ENCODE results near the gene WFDC11. TPM values are rescaled to one million over a fixed set of nuclear protein-coding genes. Genes with fewer than 3 reads are reported as not detected.

WFDC11 gene
- polyA plus RNA-seq, 1 donor, result not detected

- Histone ChIP-seq H3K9me3 (ENCODE audit: control insufficient read depth, low read depth, low read length) (no peaks in the 10 kb centered on the region), H3K36me3 (ENCODE audit: control insufficient read depth, insufficient read depth, low read length) (no peaks in the 10 kb centered on the region), H3K4me3 (ENCODE audit: low read length) (no peak overlapping the region), H3K4me1 (ENCODE audit: control insufficient read depth, insufficient read depth, low read length) (no peaks in the 10 kb centered on the region), H3K27ac (ENCODE audit: low read length) (no peak overlapping the region), H3K27me3 (ENCODE audit: control insufficient read depth, insufficient read depth, low read length) (no peaks in the 10 kb centered on the region)
- no peak for DNase-seq
- whole genome bisulfite sequencing (ENCODE audit: insufficient coverage, low lambda C conversion rate), result 80% methylated on average over 1 of the region's 2 CpGs
These were observed 43.5 kb downstream of the WFDC11 start for GRCh38 chr20:45626540-45626939.

- WGBS (ENCODE audit: insufficient coverage, low lambda C conversion rate), result 50% methylated on average over 1 of the region's 2 CpGs
- Histone ChIP-seq H3K27me3 (ENCODE audit: control insufficient read depth, insufficient read depth, low read length) (no peaks in the 10 kb centered on the region), H3K4me3 (ENCODE audit: low read length) (no peak overlapping the region), H3K36me3 (ENCODE audit: control insufficient read depth, insufficient read depth, low read length) (no peaks in the 10 kb centered on the region), H3K27ac (ENCODE audit: low read length) (no peak overlapping the region), H3K4me1 (ENCODE audit: control insufficient read depth, insufficient read depth, low read length) (no peaks in the 10 kb centered on the region), H3K9me3 (ENCODE audit: control insufficient read depth, low read depth, low read length) (no peaks in the 10 kb centered on the region)
- peak; percentile 67 to 90 for DNase-seq
These were observed 48.4 kb downstream of the WFDC11 start for GRCh38 chr20:45621593-45621992.

DNA sequence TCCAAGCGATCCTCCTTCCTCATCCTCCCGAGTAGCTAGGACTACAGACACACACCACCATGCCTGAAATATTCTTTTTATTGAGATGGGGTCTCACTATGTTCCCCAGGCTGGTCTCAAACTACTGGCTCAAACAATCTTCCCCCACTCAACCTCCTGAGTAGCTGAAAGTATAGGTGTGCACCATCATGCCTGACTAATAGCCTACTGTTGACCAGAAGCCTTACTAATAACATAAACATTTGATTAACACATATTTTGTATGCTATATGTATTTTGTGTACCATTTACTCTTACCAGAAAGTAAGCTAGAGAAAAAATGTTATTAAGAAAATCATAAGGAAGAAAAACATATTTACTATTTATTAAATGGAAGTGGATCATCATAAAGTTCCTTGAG is 52.4 kb downstream of the WFDC11 start:
- no peak overlapping the region for H3K27ac ChIP-seq (ENCODE audit: low read length)
- no CpG with 5 or more reads among the region's 2 CpGs for WGBS (ENCODE audit: insufficient coverage, low lambda C conversion rate)
- DNase-seq, result no peak
- H3K36me3 ChIP-seq (ENCODE audit: control insufficient read depth, insufficient read depth, low read length), result no peaks in the 10 kb centered on the region
- no peak overlapping the region for H3K4me3 ChIP-seq (ENCODE audit: low read length)
- H3K27me3 ChIP-seq (ENCODE audit: control insufficient read depth, insufficient read depth, low read length), result no peaks in the 10 kb centered on the region
- H3K4me1 ChIP-seq (ENCODE audit: control insufficient read depth, insufficient read depth, low read length), result no peaks in the 10 kb centered on the region
- no peaks in the 10 kb centered on the region for H3K9me3 ChIP-seq (ENCODE audit: control insufficient read depth, low read depth, low read length)

GRCh38 chr20:45612314-45612713 is 57.7 kb downstream of the WFDC11 start:
- no peak overlapping the region for H3K4me3 ChIP-seq (ENCODE audit: low read length)
- no peaks in the 10 kb centered on the region for H3K4me1 ChIP-seq (ENCODE audit: control insufficient read depth, insufficient read depth, low read length)
- no peaks in the 10 kb centered on the region for H3K9me3 ChIP-seq (ENCODE audit: control insufficient read depth, low read depth, low read length)
- H3K36me3 ChIP-seq (ENCODE audit: control insufficient read depth, insufficient read depth, low read length), result no peaks in the 10 kb centered on the region
- H3K27me3 ChIP-seq (ENCODE audit: control insufficient read depth, insufficient read depth, low read length), result no peaks in the 10 kb centered on the region
- DNase-seq, result no peak
- no peak overlapping the region for H3K27ac ChIP-seq (ENCODE audit: low read length)

DNA sequence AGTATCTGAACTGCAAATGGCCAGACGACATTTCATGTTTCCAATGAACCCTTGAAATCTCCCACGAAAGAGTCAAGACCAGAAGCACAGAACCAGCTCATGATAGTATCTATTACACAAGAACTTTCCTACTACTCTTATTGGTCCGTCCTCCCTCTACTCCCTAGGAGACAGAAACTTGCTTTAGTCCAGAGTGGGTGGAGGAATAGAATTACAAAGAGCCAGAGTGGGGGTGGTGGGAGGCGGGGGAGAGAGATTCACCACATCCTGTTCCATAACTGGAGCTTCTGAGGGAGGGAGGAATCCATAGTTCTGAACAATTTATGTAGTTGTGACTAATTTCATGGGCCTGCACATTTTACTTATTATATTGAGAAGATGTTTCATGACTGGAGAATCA is 59.0 kb downstream of the WFDC11 start:
- DNase-seq, result no peak
- no peak overlapping the region for H3K27ac ChIP-seq (ENCODE audit: low read length)
- no peaks in the 10 kb centered on the region for H3K9me3 ChIP-seq (ENCODE audit: control insufficient read depth, low read depth, low read length)
- no peaks in the 10 kb centered on the region for H3K4me1 ChIP-seq (ENCODE audit: control insufficient read depth, insufficient read depth, low read length)
- H3K4me3 ChIP-seq (ENCODE audit: low read length), result no peak overlapping the region
- no peaks in the 10 kb centered on the region for H3K27me3 ChIP-seq (ENCODE audit: control insufficient read depth, insufficient read depth, low read length)
- no peaks in the 10 kb centered on the region for H3K36me3 ChIP-seq (ENCODE audit: control insufficient read depth, insufficient read depth, low read length)
- WGBS (ENCODE audit: insufficient coverage, low lambda C conversion rate), result 60% methylated on average over 2 of the region's 4 CpGs

DNA sequence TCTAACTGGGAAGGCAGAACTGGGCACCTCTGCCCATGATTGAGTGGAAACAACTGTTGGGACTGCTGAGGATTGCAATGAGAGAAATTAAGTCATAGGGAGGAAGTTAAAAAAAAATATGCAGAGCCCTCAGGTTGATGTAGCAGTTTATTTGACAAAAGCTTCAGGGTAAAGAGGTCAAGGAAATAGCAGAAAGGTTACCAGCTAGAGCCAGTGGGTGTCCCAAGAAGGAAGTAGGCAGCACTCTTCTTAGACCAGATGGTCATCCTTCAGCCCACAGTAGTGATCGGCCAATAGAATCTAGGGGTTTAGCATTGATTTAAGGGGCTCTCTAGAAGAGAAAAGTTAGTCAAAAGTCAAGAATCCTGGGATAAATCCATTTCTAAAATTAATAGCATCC is 62.2 kb downstream of the WFDC11 start:
- H3K4me1 ChIP-seq (ENCODE audit: control insufficient read depth, insufficient read depth, low read length), result no peaks in the 10 kb centered on the region
- WGBS (ENCODE audit: insufficient coverage, low lambda C conversion rate), result no CpG with 5 or more reads among the region's 1 CpG
- H3K4me3 ChIP-seq (ENCODE audit: low read length), result no peak overlapping the region
- H3K27ac ChIP-seq (ENCODE audit: low read length), result no peak overlapping the region
- H3K27me3 ChIP-seq (ENCODE audit: control insufficient read depth, insufficient read depth, low read length), result no peaks in the 10 kb centered on the region
- H3K36me3 ChIP-seq (ENCODE audit: control insufficient read depth, insufficient read depth, low read length), result no peaks in the 10 kb centered on the region
- no peaks in the 10 kb centered on the region for H3K9me3 ChIP-seq (ENCODE audit: control insufficient read depth, low read depth, low read length)
- no peak for DNase-seq

Other genes starting within 250 kb of the WFDC11 start
- gene WFDC2, start 200.5 kb downstream of the WFDC11 start, polyA plus RNA-seq, result 2.8 TPM
- not detected for gene SPINT3, start 154.6 kb downstream of the WFDC11 start, polyA plus RNA-seq
- gene WFDC6, start 130.8 kb downstream of the WFDC11 start, polyA plus RNA-seq, result not detected
- not detected for gene EPPIN, start 122.8 kb downstream of the WFDC11 start, polyA plus RNA-seq
- not detected for gene WFDC8, start 91.0 kb downstream of the WFDC11 start, polyA plus RNA-seq
- not detected for gene WFDC10A, start 40.5 kb downstream of the WFDC11 start, polyA plus RNA-seq
- not detected for gene WFDC9, start 39.0 kb downstream of the WFDC11 start, polyA plus RNA-seq
- not detected for gene WFDC13, start 31.8 kb upstream of the WFDC11 start, polyA plus RNA-seq
- not detected for gene WFDC10B, start 34.8 kb upstream of the WFDC11 start, polyA plus RNA-seq
- gene SPINT4, start 52.1 kb upstream of the WFDC11 start, polyA plus RNA-seq, result not detected
- 0.57 TPM for gene WFDC3, start 121.6 kb upstream of the WFDC11 start, polyA plus RNA-seq
- 27.1 TPM for gene DNTTIP1, start 121.7 kb upstream of the WFDC11 start, polyA plus RNA-seq
- 35.6 TPM for gene UBE2C, start 142.4 kb upstream of the WFDC11 start, polyA plus RNA-seq
- 10.9 TPM for gene TNNC2, start 157.1 kb upstream of the WFDC11 start, polyA plus RNA-seq
- 11.1 TPM for gene SNX21, start 163.6 kb upstream of the WFDC11 start, polyA plus RNA-seq
- gene ACOT8, start 187.2 kb upstream of the WFDC11 start, polyA plus RNA-seq, result 26.5 TPM
- gene ZSWIM3, start 187.4 kb upstream of the WFDC11 start, polyA plus RNA-seq, result 6.5 TPM
- 17.3 TPM for gene ZSWIM1, start 211.0 kb upstream of the WFDC11 start, polyA plus RNA-seq
- gene SPATA25, start 217.4 kb upstream of the WFDC11 start, polyA plus RNA-seq, result 17.3 TPM
- 15.6 TPM for gene NEURL2, start 221.0 kb upstream of the WFDC11 start, polyA plus RNA-seq
- 851 TPM for gene CTSA, start 221.1 kb upstream of the WFDC11 start, polyA plus RNA-seq
- gene PLTP, start 241.9 kb upstream of the WFDC11 start, polyA plus RNA-seq, result 25.2 TPM

Data from large intestine (tissue), 3 donors.